ENCODE results near the gene TPM2.
"Not testable (repeated sequence)": the region's sequence is repeated elsewhere in the genome, so short reads cannot be mapped to it uniquely, and the experiment has no call there.

TPM2 gene

GRCh38 chr9:35656348-35656747 is 33.4 kb downstream of the TPM2 start:
- DNase-seq (ENCODE audit: low read depth) = no peak

GRCh38 chr9:35653611-35654010 is 36.1 kb downstream of the TPM2 start:
- no peak for DNase-seq (ENCODE audit: low read depth)

GRCh38 chr9:35652829-35653209 is 36.9 kb downstream of the TPM2 start:
- no peak for DNase-seq (ENCODE audit: low read depth)

- DNase-seq (ENCODE audit: low read depth) = peak; percentile 79
Observed at GRCh38 chr9:35651956-35652828, 37.5 kb downstream of the TPM2 start.

- no peak for DNase-seq (ENCODE audit: low read depth)
Observed at GRCh38 chr9:35650341-35651158, 39.2 kb downstream of the TPM2 start, which contains the start of gene SIT1. Gene SIT1 (minus strand): TSS chr9:35650931. CDS start chr9:35650853, 78 bp downstream.

GRCh38 chr9:35649431-35650340 is 40.0 kb downstream of the TPM2 start:
- DNase-seq (ENCODE audit: low read depth) = no peak

- peak; percentile 84 for DNase-seq (ENCODE audit: low read depth)
Observed at GRCh38 chr9:35646533-35647265, 43.0 kb downstream of the TPM2 start.

GRCh38 chr9:35646153-35646532 is 43.6 kb downstream of the TPM2 start:
- DNase-seq (ENCODE audit: low read depth) = no peak

GRCh38 chr9:35645736-35646135 is 44.0 kb downstream of the TPM2 start:
- not testable (repeated sequence) for DNase-seq (ENCODE audit: low read depth)

GRCh38 chr9:35643046-35643445 is 46.7 kb downstream of the TPM2 start:
- no peak for DNase-seq (ENCODE audit: low read depth)

GRCh38 chr9:35641478-35641877 is 48.2 kb downstream of the TPM2 start:
- DNase-seq (ENCODE audit: low read depth) = not testable (repeated sequence)

GRCh38 chr9:35640431-35640830 is 49.3 kb downstream of the TPM2 start:
- not testable (repeated sequence) for DNase-seq (ENCODE audit: low read depth)

GRCh38 chr9:35639631-35640030 is 50.1 kb downstream of the TPM2 start:
- no peak for DNase-seq (ENCODE audit: low read depth)

GRCh38 chr9:35639225-35639624 is 50.5 kb downstream of the TPM2 start:
- not testable (repeated sequence) for DNase-seq (ENCODE audit: low read depth)

GRCh38 chr9:35638751-35639150 is 51.0 kb downstream of the TPM2 start:
- not testable (repeated sequence) for DNase-seq (ENCODE audit: low read depth)

- not testable (repeated sequence) for DNase-seq (ENCODE audit: low read depth)
Observed at GRCh38 chr9:35637427-35637955, 52.2 kb downstream of the TPM2 start.

- not testable (repeated sequence) for DNase-seq (ENCODE audit: low read depth)
Observed at GRCh38 chr9:35636877-35637246, 52.9 kb downstream of the TPM2 start.

GRCh38 chr9:35636135-35636876 is 53.4 kb downstream of the TPM2 start:
- DNase-seq (ENCODE audit: low read depth) = no peak

- no peak for DNase-seq (ENCODE audit: low read depth)
Observed at GRCh38 chr9:35635730-35636129, 54.0 kb downstream of the TPM2 start.
